Left kidney (tissue), 2 donors: ENCODE data around the gene AGAP1. TPM values are rescaled to one million over a fixed set of nuclear protein-coding genes. Genes with fewer than 3 reads are reported as not detected.
"Not testable (repeated sequence)": the region's sequence is repeated elsewhere in the genome, so short reads cannot be mapped to it uniquely, and the experiment has no call there.

Source experiments
- DNase-seq: peaks from one replicate; pipeline ENCODE4 v3.0.0-alpha.2; 2013
- polyA plus RNA-seq: library from polyadenylated mRNA; unstranded; fragments of 120-200 nt; gene quantifications from one replicate; pipeline ENCODE4 v1.2.1, GENCODE V29; 2013; ENCODE audit not compliant: insufficient read length

The AGAP1 gene
- polyA plus RNA-seq, 1 donor, result 21.2 TPM

- DNase-seq, result no peak
Observed at GRCh38 chr2:236041616-236042015, 547.8 kb downstream of the AGAP1 start.

- DNase-seq, result no peak
Observed at GRCh38 chr2:236042087-236042486, 548.2 kb downstream of the AGAP1 start.

- no peak for DNase-seq
Observed at GRCh38 chr2:236044191-236044590, 550.3 kb downstream of the AGAP1 start.

- DNase-seq, result no peak
Observed at GRCh38 chr2:236045251-236046235, 551.7 kb downstream of the AGAP1 start.

GRCh38 chr2:236046715-236047114 is 552.9 kb downstream of the AGAP1 start:
- DNase-seq, result no peak

GRCh38 chr2:236047176-236047575 is 553.3 kb downstream of the AGAP1 start:
- no peak for DNase-seq

GRCh38 chr2:236047886-236048540 is 554.2 kb downstream of the AGAP1 start:
- no peak for DNase-seq

- no peak for DNase-seq
Observed at GRCh38 chr2:236049981-236050380, 556.1 kb downstream of the AGAP1 start.

GRCh38 chr2:236051351-236051750 is 557.5 kb downstream of the AGAP1 start:
- no peak for DNase-seq

GRCh38 chr2:236051806-236052205 is 558.0 kb downstream of the AGAP1 start:
- no peak for DNase-seq

GRCh38 chr2:236052206-236052605 is 558.4 kb downstream of the AGAP1 start:
- no peak for DNase-seq

- DNase-seq, result no peak
Observed at GRCh38 chr2:236052926-236053821, 559.3 kb downstream of the AGAP1 start.

GRCh38 chr2:236054125-236054524 is 560.3 kb downstream of the AGAP1 start:
- DNase-seq, result no peak

- DNase-seq, result no peak
Observed at GRCh38 chr2:236054621-236055305, 560.9 kb downstream of the AGAP1 start.

- DNase-seq, result no peak
Observed at GRCh38 chr2:236055471-236055870, 561.6 kb downstream of the AGAP1 start.

- no peak for DNase-seq
Observed at GRCh38 chr2:236056141-236056540, 562.3 kb downstream of the AGAP1 start.

GRCh38 chr2:236057375-236057774 is 563.5 kb downstream of the AGAP1 start:
- no peak for DNase-seq

- DNase-seq, result no peak
Observed at GRCh38 chr2:236061497-236061896, 567.7 kb downstream of the AGAP1 start.

GRCh38 chr2:236061899-236062298 is 568.1 kb downstream of the AGAP1 start:
- DNase-seq, result no peak

- not testable (repeated sequence) for DNase-seq
Observed at GRCh38 chr2:236062806-236063205, 569.0 kb downstream of the AGAP1 start.

GRCh38 chr2:236063994-236064393 is 570.2 kb downstream of the AGAP1 start:
- DNase-seq, result no peak
